Smooth muscle cell (in vitro differentiated cells): ENCODE data around the gene GPN2. TPM values are rescaled to one million over a fixed set of nuclear protein-coding genes. Genes with fewer than 3 reads are reported as not detected.

ENCODE experiments used
- DNase-seq: peaks from one replicate; lab custom pipeline; 2025; ENCODE audit not compliant: unreplicated experiment; lab: John Stamatoyannopoulos, UW
- H2AFZ ChIP-seq: fragments of 200-600 bp; sonication (generic); 2 replicates; pipeline ENCODE4 v1.6.0; 2016; ENCODE audit warnings: antibody characterized with exemption, low read depth, mild to moderate bottlenecking
- H3F3A ChIP-seq: fragments of 200-600 bp; sonication (generic); 2 replicates; pipeline ENCODE4 v1.6.0; 2017; ENCODE audit warnings: antibody characterized with exemption, low read depth
- H3K27ac ChIP-seq: fragments of 200-600 bp; sonication (generic); 2 replicates; pipeline ENCODE4 v1.5.1; 2016; ENCODE audit warnings: low read depth, mild to moderate bottlenecking
- H3K27me3 ChIP-seq: fragments of 200-600 bp; sonication (generic); 2 replicates; pipeline ENCODE4 v1.6.1; 2016; ENCODE audit warnings: low read depth, mild to moderate bottlenecking
- H3K36me3 ChIP-seq: fragments of 200-600 bp; sonication (generic); 2 replicates; pipeline ENCODE4 v1.5.1; 2016; ENCODE audit warnings: low read depth
- H3K4me1 ChIP-seq: fragments of 200-600 bp; sonication (generic); 2 replicates; pipeline ENCODE4 v1.5.1; 2016; ENCODE audit warnings: low read depth
- H3K4me2 ChIP-seq: fragments of 200-600 bp; sonication (generic); 2 replicates; pipeline ENCODE4 v1.6.0; 2016; ENCODE audit warnings: mild to moderate bottlenecking
- H3K4me3 ChIP-seq: fragments of 200-600 bp; sonication (generic); 2 replicates; pipeline ENCODE4 v1.5.1; 2016; ENCODE audit warnings: mild to moderate bottlenecking
- H3K79me2 ChIP-seq: fragments of 200-600 bp; sonication (generic); 2 replicates; pipeline ENCODE4 v1.6.0; 2016; ENCODE audit warnings: low read depth, mild to moderate bottlenecking
- H3K9ac ChIP-seq: fragments of 200-600 bp; sonication (generic); 2 replicates; pipeline ENCODE4 v1.6.0; 2016; ENCODE audit warnings: low read depth
- H3K9me3 ChIP-seq: fragments of 200-600 bp; sonication (generic); replicated peaks from 2 replicates; pipeline ENCODE4 v1.5.1; 2016; ENCODE audit warnings: low read depth
- H4K20me1 ChIP-seq: fragments of 200-600 bp; sonication (generic); 2 replicates; pipeline ENCODE4 v1.6.0; 2016; ENCODE audit warnings: low read depth
- CTCF ChIP-seq: fragments of 200-600 bp; sonication (generic); IDR thresholded peaks from 2 replicates; pipeline ENCODE4 v1.5.1; 2017; ENCODE audit warnings: borderline replicate concordance, mild to moderate bottlenecking, antibody characterized with exemption; ENCODE audit not compliant: insufficient read depth, poor library complexity, severe bottlenecking
- WGBS: methylation state at CpG from one replicate; pipeline ENCODE4 v1.1.7; 2016; ENCODE audit warnings: low lambda C conversion rate; 5-methylcytosine and 5-hydroxymethylcytosine counted together
- polyA plus RNA-seq: library from polyadenylated mRNA; unstranded; fragments of >200 nt; fragmentation: Nextera tagmentation; extraction: Ambion mirVana; gene quantifications from 2 replicates; pipeline ENCODE4 v1.2.1, GENCODE V29; 2016
- total RNA-seq: library from RNA; depleted of rRNA; stranded (reverse); fragments of >200 nt; gene quantifications from 2 replicates; pipeline ENCODE4 v1.2.3, GENCODE V29; 2014

Gene GPN2
- total and polyA plus RNA-seq, 2 experiments from 2014 or later = 13.3 to 36.3 TPM

GRCh38 chr1:26857473-26858060 is 32.5 kb downstream of the GPN2 start:
- Histone ChIP-seq H3K4me2 (no peak overlapping the region), H3K9me3 (no peaks in the 10 kb centered on the region), H3K4me1 (peaks cover 15% of the 10 kb centered on the region), H3K27me3 (no peaks in the 10 kb centered on the region), H3K9ac (no peak overlapping the region), H3F3A (no peaks in the 10 kb centered on the region), H3K4me3 (no peak overlapping the region), H2AFZ (no peak overlapping the region), H3K27ac (peak overlapping the region; percentile 76), H3K36me3 (no peaks in the 10 kb centered on the region), H4K20me1 (no peaks in the 10 kb centered on the region), H3K79me2 (no peaks in the 10 kb centered on the region)
- WGBS = 77% methylated on average over 8 of the region's 8 CpGs
- no peak for DNase-seq
- no peak for TF ChIP-seq CTCF

- Histone ChIP-seq H3K27ac (peak overlapping the region; percentile 76), H2AFZ (no peak overlapping the region), H3K4me1 (peaks cover 11% of the 10 kb centered on the region), H3K9ac (no peak overlapping the region), H3K27me3 (no peaks in the 10 kb centered on the region), H3K9me3 (no peaks in the 10 kb centered on the region), H3K4me2 (no peak overlapping the region), H4K20me1 (no peaks in the 10 kb centered on the region), H3K4me3 (no peak overlapping the region), H3F3A (no peaks in the 10 kb centered on the region), H3K79me2 (no peaks in the 10 kb centered on the region), H3K36me3 (no peaks in the 10 kb centered on the region)
- DNase-seq = no peak
- 78% methylated on average over 21 of the region's 21 CpGs for WGBS
- no peak for TF ChIP-seq CTCF
Observed at GRCh38 chr1:26856604-26857469, 33.2 kb downstream of the GPN2 start.

- H4K20me1 ChIP-seq = no peaks in the 10 kb centered on the region
- H3F3A ChIP-seq = no peaks in the 10 kb centered on the region
- no peak overlapping the region for H3K4me2 ChIP-seq
- H3K36me3 ChIP-seq = no peaks in the 10 kb centered on the region
- H3K27me3 ChIP-seq = no peaks in the 10 kb centered on the region
- peak overlapping the region; percentile 47 for H3K27ac ChIP-seq
- no peak for TF ChIP-seq CTCF
- peaks cover 9% of the 10 kb centered on the region for H3K4me1 ChIP-seq
- DNase-seq = no peak
- H3K79me2 ChIP-seq = no peaks in the 10 kb centered on the region
- H3K9ac ChIP-seq = no peak overlapping the region
- no peak overlapping the region for H3K4me3 ChIP-seq
- H3K9me3 ChIP-seq = no peaks in the 10 kb centered on the region
- 93% methylated on average over 11 of the region's 11 CpGs for WGBS
- H2AFZ ChIP-seq = no peak overlapping the region
Observed at GRCh38 chr1:26856181-26856580, 33.9 kb downstream of the GPN2 start.
